Stimulated activated CD8-positive, alpha-beta memory T cell treated with anti-CD3 and anti-CD28 coated beads, Interleukin-4, amount 100 ng/mL, for 48 hours (primary cell): ENCODE data around the gene CDKAL1.
"Not testable (repeated sequence)": the region's sequence is repeated elsewhere in the genome, so short reads cannot be mapped to it uniquely, and the experiment has no call there.

Experiments used
- DNase-seq: peaks from one replicate; pipeline ENCODE4 v3.0.0-alpha.2; 2020

Gene CDKAL1

DNA sequence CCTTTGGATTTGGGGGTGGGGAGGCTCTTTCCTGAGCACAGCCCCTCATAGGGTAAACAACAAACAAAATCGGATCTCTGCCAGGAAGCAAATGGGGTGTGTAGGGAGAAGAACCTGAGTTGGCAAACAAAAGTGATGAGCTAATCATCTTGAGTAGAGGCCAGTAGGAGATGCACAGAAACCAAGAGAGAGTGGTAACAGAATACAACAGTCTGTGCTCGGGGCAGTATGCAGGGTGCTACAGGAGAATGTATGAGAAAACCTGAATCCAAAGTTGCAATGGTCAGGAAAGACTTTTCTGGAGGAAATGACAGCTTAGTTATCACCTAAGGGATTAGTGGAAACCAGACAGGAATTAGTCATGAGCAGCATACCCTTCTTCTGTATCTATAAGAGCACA, 177.8 kb downstream of the CDKAL1 start:
- DNase-seq, result no peak

DNA sequence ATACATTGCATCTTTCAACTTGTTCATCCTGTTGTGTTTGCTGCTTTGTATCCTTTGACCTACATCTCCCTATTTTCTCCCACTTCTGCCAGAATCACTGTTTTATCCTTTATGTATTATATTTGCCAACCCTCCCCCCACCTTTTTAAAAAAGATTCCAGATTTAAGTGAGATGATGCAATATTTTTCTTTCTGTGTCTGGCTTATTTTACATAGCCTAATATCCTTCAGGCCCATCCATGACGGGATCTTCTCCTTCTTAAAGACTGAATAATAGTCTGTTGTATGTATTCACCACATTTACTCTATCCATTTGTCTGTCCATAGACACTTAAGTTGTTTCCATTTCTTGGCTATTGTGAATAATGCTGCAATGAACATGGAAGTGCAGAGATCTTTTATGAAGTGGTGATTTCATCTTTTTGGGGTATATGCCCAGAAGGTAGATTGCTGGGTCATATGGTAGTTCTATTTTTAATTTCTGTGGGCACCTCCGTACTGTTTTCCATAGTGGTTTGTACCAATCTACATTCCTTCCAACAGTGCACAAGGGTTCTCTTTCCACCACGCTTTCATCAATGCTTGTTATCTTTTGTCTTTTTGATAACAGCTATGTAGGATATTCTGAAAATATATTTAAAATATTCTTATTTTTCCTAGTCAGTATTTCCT, 181.0 kb downstream of the CDKAL1 start:
- DNase-seq, result no peak

DNA sequence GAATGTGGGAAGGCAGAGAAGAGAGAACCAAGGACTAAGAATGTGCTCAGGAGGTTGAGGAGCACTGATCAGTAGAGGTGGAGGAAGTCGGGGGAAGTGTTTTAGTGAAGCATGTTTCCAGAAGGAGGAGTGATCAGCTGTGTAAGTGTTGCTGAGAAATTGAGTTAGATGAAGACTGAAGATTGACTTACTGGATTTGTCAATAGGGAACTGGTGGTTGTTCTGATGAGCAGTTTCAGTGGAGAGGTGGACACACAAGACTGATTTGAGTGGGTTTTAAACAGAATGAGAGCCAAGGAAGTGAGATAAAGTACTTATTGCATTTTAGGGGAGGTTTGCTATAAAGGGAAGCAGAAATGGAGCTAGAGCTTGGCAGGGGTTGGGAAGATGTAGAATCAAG, 182.6 kb downstream of the CDKAL1 start:
- no peak for DNase-seq

DNA sequence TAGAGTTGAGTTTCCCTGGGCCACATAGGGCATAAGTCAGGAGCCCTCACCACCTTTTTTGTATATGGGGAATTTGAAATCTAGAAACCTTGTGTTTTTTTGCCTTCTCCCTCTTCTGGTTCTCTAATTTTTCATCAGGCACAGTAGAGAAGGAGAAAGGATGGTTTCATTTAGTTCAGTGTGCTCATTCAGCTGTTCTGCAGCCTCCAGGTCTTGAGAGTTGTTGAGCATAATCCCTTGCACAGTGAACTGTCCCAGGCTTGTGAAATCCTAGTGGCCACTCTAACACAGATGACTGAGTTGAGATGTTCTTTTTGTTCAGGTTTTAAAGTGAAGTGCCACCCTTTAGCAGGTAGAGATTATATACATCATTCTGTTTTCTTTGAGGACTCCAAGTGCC, 183.5 kb downstream of the CDKAL1 start:
- no peak for DNase-seq

DNA sequence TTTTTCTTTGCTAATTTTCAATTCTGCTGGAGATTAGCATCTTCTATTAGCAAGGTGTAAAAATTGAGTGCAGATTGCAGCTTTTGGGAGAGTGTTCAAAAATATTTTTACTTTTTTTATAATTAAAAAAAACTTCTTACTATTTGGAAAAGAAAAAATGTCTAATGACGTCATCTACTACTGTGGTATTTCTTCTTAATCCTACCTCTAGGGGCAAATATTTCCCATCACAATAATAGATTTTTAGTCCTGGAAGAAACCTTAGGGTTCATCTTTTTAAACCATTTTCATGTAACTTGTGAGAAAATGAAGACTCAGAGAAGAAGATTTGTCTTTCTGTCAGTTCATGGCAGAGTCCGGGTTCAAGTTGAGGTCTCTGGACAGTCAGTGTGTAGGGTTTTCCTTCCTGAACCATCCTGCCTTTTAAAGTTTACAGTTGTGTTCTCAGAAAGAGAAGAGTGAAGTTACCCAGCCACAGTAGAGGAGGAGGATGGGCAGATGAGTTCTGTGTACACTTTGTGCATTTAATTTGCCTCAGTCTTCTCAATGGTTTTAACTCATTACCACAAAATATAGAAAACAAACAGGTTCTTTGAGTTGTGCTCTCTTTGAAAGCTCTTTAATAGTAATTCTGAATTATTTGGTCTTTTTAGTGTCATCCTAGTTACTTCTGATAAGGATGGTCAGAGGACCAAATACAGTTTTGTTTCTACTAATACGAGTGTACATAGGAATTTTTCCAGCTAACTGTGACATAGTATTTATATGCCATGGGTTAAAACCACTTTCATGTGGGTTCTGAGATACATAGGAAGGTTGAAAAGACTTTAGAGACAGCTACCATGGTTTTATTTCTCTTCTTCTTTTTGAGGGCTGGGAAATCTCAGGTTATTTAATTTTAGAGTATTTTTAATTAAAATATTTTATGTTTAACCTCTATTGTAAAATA, 184.7 kb downstream of the CDKAL1 start:
- no peak for DNase-seq

DNA sequence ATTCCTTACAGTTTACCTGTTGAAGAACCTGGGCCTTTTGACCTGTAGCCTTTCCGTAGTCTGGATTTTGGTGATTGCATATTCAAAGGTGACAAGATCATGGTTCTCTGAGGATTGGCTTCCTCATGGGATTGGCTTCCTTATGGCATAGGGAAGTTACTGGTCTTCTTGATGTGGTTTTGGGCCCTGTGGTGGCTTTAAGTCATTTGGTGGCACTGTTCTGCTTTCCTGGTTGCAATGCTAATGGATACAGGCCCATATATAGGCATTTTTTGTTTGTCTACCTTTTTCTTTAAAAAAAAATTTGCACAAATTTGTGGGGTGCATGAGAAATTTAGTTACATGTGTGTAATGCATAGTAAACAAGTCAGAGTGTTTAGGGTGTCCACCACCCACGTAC, 185.7 kb downstream of the CDKAL1 start:
- no peak for DNase-seq

DNA sequence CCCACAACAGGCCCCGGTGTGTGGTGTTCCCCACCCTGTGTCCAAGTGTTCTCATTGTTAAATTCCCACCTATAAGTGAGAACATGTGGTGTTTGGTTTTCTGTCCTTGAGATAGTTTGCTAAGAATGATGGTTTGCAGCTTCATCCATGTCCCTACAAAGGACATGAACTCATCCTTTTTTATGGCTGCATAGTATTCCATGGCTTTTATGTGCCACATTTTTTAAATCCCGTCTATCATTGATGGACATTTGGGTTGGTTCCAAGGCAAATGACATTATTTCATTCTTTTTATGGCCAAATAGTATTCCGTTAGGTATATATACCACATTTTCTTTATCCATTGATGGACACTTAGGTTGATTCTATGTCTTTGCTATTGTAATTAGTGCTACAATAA, 186.9 kb downstream of the CDKAL1 start:
- not testable (repeated sequence) for DNase-seq

DNA sequence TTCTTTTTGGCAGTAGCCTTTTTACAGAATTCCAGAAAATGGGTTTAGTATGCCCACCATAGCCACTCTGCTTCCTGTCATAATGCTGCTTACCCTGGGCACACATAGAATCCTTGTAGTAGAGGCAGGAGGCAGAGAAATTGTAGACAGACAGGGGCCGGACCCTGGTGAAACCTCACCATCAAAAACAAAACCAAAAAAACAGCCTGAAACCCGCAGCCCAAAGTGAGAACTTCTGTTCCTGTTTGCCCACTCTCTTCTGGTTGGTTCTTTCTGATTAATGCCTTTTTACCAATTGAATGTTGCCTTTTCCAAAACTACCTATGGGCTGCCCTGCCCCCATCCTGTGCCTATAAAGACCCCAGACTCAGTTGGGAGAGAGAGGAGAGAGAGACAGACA, 188.2 kb downstream of the CDKAL1 start:
- DNase-seq, result no peak

DNA sequence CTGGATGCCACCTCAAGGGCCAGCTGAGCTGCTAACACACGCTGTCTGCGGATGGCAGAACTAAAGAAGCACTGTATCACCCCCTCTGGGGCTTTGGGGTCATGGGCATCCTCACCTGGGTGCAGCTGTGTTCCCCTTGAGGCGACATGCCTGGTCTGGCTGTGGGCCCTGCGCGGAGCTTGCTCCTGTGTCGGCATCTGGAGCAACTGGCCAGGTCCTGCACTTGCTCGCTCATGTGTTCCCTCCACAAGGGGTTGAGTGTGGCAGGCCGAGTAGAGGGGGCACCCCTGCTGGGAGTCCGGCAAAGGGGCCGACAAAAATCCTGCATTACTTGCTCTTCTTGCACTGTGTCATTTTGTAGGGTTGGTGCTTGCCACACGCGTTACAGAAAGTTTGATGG, 189.0 kb downstream of the CDKAL1 start:
- DNase-seq, result no peak

DNA sequence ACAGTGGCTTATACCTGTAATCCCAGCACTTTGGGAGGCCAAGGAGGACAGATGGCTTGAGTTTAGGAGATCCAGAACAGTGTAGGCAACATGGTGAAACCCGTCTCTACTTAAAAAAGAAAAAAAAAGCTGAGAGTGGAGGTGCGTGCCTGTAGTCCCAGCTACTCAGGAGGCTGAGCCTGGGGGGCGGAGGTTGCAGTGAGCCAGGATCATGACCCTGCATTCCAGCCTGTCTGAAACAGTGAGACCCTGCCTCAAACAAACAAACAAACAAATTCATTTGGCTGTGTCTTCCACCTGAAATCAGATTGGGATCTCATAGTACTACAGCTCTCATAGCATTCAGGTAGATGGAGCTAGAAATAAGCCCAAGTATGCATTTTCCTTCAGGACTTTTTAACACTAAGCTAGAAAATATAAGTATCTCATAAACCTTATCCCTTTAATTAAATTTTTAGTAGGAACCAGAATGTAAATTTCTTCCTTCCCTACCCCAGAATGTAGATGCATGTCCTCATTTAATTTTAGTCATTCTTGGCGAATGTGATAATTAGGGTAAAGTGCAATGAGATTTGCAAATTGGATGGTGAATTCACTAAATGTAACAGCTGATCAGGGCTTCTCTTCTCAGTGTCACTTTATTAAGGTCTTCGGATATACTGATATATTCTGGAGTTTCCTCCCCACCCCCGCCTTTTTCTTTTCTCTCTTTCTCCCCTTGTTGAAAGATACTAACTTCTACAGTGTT, 190.4 kb downstream of the CDKAL1 start:
- no peak for DNase-seq

DNA sequence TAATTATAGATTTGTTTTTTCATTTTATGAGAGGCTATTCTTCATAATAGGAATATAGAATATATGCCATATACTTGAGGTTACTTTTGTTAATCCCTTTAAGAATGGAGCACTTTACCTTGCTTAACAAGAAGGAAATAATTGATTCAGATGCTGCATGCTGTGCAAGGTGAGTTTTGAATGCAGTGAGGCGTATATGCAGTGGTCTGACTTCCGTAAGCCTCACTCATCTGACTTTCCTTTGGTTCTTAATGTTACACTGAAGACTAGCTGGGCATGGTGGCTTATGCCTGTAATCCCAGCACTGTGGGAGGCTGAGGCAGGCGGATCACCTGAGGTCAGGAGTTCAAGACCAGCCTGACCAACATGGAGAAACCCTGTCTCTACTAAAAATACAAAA, 191.0 kb downstream of the CDKAL1 start:
- not testable (repeated sequence) for DNase-seq

DNA sequence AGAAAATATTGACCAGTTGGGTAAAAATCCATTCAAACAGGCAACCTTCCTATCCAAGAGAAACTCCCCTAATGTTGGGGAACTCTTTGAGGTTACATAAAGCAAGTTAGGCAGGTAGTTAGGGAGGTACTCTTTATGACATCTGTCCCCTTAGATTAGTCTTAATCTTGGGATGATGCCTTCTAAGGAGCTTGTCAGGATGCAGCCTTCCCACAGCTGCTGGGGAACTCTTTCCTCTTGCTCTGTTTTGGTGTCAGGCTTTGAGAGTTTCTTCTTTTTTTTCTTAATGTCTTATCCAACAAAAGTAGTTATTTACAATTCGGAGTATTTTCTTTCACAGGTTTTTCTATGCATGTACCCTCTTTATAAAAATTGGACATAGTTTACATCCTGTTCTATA, 194.8 kb downstream of the CDKAL1 start:
- no peak for DNase-seq

DNA sequence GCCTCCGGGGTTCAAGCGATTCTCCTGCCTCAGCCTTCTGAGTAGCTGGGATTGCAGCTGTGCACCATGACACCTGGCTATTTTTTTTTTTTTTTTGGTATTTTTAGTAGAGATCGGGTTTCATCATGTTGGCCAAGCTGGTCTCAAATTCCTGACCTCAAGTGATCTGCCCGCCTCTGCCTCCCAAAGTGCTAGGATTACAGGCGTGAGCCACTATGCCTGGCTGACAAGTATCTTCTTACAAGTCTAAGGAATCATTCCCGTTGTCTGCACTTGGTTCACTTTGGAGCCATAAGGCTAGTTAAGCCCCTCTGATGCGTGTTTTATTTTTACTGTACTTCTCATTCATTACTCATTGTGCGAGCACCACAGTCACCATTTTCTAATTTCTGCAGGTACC, 198.1 kb downstream of the CDKAL1 start:
- not testable (repeated sequence) for DNase-seq

DNA sequence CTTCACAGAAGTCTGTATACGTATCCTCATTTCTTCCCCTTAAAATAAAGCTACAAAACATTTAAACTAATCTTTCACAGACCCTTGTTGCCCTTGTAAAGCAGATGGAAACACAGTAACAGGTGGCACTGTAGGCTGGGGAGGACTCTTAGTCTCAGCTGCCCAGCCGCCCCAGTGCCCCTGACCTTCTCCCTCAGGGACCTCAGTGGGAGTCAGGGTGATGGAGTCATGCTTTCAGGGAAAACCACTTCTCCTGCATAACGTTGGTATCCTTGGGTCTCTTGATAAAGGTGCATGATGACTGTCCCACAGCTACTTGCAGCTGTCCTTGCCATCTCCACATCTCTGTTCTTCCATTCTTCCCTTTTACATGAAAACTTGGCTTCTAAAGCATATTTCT, 198.6 kb downstream of the CDKAL1 start:
- DNase-seq, result no peak

DNA sequence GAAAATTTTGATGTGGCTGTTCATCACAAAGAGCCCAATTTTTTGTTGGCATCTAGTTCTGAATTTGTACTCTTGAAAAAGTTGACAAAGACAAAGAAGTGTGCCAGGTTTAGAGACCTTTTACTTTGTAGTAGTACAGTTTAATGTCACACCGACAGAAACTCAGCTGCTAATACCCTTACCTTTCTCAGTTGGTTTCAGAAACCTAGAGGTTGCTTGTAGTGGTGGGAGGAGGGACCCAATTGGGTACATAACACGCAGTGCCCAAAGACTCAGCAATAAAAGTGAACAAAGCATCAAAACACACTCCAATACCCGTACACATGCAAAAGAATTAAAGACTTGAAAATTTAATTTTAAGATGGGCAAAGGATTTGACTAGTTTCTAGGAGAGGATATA, 203.7 kb downstream of the CDKAL1 start:
- no peak for DNase-seq

DNA sequence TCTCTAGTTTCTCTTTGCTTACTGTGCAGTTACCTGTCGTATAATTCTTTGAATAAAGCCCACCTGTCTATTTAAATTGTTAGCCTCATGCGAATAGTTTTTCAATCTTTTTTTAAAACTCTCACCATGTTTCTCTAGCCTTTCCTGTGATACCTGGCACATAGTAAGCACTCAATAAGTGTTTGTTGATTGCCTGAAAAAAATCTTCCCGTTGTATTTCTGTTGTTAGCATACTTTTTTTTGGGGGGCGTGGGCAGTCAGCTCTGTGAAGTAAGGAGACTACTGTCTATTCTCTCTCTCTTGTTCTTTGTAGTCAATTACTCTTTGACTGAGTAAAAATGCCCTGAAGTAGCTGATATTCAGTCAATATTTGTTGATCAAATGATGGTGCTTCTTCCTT, 205.8 kb downstream of the CDKAL1 start:
- no peak for DNase-seq

DNA sequence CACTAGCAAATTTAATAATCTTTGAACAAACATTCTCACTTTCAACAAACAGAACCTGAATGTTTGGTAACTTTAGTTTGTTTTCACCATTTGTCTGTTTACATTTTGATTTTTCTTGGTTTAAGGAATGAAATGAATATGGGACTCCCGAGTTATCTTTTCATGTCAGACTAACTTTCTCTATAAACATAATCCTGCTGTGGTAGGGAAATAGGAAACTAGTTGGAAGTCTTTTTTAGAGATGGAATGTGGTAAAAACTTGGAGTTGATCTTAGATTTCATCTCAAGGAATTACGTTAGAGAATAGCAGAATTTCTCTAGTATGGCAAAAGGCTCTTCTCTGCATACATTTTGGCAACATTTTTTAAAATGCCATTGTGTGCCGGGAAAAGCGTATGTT, 206.5 kb downstream of the CDKAL1 start:
- no peak for DNase-seq

DNA sequence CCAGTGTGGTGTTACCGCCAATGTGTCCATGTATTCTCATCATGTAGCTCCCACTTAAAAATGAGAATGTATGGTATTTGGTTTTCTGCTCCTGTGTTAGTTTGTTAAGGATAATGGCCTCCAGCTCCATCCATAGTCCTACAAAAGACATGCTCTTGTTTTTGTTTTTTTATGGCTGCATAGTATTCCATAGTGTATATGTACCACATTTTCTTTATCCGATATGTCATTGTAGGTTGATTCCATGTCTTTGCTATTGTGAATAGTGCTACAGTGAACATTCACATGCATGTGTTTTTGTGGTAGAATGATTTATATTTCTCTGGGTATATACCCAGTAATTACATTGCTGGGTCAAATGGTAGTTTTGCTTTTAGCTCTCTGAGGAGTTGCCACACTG, 207.2 kb downstream of the CDKAL1 start:
- no peak for DNase-seq

DNA sequence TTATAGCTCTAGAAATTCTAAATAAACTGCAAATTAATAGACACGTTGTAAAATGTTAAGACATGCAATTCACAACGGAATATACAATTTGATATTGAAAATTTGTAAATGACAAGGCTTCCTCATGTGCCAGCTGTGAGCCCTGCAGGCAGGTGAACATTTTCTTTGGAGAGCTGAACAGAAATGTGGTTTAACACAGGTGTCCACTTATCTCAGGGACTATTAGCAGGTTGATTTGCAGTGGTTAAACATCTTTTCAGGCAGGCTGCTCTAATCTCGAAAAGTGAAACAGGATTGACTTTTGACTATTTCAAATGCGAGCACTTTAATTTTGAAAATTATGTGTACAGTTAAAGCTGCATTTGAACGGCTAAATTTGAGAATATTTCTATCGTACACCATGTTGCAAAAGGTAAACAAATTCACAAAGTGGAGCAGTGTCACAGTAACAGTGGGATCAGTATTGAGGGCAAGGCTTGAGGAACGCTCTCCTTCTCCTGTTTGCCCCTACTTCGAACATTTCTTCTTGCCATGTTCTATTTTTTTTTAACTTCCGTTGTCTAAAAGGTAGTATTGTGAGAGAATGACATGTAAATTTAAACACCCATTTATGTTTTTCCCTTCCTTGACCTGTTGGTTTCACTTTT, 210.8 kb downstream of the CDKAL1 start:
- DNase-seq, result no peak

DNA sequence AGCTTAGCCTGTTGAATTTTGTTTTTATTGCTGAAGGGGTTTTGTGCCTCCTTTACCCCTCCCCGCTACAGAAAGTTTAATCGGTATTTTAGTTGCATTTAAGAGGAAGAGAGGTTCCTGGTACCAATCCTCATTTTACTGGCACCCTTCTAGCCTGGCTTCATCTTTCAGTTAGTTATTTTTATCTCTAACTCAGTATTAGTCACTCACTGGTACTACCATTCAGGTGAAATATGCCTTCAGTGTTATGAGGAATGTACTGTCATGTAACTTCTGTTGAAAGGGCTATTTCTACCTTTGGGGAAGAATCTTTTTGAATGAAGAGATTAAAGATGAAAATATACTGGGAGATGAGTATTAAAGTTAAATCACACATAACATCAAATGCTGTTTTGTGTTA, 211.8 kb downstream of the CDKAL1 start:
- DNase-seq, result no peak

DNA sequence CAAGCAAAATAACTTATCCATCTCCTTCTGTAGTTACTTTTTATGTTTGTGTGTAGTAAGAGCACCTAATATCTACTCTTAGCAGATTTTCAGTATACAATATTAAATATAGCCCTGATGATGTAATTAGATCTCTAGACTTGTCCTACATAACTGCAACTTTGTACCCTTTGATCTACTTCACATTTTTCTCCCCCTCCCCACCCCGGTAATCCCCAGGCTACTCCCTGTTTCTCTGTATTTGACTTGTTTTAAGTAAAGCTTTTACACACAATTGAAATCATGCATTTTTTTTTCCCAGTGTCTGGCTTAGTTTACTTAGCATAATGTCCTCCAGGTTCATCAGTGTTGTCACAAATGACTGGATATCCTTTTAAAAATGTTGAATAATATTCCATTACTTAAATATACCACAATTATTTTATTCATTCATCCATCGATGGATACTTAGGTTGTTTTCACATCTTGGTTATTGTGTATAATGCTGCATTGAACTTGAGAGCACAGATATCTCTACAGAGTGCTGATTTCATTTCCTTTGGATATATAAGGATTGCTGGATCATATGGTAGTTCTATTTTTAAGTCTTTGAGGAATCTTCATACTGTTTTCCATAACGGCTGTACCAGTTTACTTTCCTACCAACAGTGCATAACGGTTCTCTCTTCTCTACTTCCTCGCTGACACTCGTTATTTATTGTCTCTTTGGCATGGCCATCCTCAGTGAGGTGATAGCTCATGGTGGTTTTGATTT, 212.7 kb downstream of the CDKAL1 start:
- no peak for DNase-seq

DNA sequence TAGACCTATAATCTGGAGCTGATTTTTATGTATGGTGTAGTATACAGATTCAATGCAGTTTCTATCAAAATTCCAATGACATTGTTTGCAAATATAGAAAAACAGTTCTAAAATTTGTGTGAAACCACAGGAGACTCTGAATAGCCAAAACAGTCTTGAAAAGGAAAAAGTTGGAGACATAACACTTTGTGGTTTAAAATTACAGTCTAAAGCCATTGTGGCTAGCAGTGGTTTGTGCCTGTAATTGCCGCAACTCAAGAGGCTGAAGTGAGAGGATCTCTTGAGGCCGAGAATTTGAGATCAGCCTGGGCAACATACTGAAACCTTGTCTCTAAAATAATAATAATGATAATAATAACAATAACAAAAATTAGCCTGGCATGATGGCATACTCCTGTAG, 213.7 kb downstream of the CDKAL1 start:
- DNase-seq, result no peak
